ENCODE results near the gene C1QTNF3.

GRCh38 chr5:34047143-34047542 lies 4.1 kb upstream of the C1QTNF3 start:
- TF ChIP-seq, protein P1, sequence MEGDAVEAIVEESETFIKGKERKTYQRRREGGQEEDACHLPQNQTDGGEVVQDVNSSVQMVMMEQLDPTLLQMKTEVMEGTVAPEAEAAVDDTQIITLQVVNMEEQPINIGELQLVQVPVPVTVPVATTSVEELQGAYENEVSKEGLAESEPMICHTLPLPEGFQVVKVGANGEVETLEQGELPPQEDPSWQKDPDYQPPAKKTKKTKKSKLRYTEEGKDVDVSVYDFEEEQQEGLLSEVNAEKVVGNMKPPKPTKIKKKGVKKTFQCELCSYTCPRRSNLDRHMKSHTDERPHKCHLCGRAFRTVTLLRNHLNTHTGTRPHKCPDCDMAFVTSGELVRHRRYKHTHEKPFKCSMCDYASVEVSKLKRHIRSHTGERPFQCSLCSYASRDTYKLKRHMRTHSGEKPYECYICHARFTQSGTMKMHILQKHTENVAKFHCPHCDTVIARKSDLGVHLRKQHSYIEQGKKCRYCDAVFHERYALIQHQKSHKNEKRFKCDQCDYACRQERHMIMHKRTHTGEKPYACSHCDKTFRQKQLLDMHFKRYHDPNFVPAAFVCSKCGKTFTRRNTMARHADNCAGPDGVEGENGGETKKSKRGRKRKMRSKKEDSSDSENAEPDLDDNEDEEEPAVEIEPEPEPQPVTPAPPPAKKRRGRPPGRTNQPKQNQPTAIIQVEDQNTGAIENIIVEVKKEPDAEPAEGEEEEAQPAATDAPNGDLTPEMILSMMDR (conservative IDR thresholded peaks at IDR 0.05 in 1 of 2, IDR thresholded peaks at IDR 0.05 in 1 of 2; ENCODE audit: extremely low read depth in 1 of 2, insufficient read depth in 1 of 2, low read depth in 1 of 2, low read length in 2 of 2): no peak
- no peak for TF ChIP-seq EZH2 (IDR thresholded peaks at IDR 0.05; ENCODE audit: borderline replicate concordance, low read length)
